Limb (tissue), 2 donors: ENCODE results near the gene GCG.

Experiments
- DNase-seq, 2 donors: peaks; one replicate each; pipeline ENCODE4 v3.0.0-alpha.2; 2016; ENCODE audit errors: extremely low spot score in 2 of 2

Gene GCG

GRCh38 chr2:162152147-162152546 lies at the start of gene GCG:
GCG (minus strand) TSS chr2:162152247; CDS start chr2:162149178, 3,069 bp downstream.
- no peak for DNase-seq

- no peak for DNase-seq
Observed at GRCh38 chr2:162200636-162201035, 48.6 kb upstream of the GCG start.

GRCh38 chr2:162199913-162200312 lies 47.9 kb upstream of the GCG start:
- no peak for DNase-seq

- DNase-seq, result no peak
Observed at GRCh38 chr2:162198239-162198638, 46.2 kb upstream of the GCG start.

GRCh38 chr2:162197069-162197825 lies 45.2 kb upstream of the GCG start:
- no peak for DNase-seq

DNA sequence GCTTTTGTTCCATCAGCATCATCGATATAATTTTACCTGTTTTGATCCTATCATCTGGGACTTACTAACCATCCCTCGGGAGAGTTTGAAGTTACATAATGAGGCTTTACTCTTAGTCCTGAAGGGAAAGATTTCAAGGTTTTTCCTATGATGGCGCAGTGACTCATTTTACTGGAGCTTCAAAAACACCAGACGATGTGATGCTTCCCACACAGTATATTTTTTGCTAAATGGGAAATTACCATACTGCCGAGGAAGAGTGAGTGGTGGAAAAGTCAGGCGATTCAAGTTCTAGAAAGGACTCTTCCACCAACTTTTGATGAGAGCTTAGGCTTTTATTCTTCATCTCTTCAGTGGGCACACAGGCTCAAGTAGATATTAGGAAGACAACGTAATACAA lies 44.6 kb upstream of the GCG start:
- no peak for DNase-seq

- no peak for DNase-seq
Observed at GRCh38 chr2:162188451-162188850, 36.4 kb upstream of the GCG start.

- DNase-seq, result no peak
Observed at GRCh38 chr2:162185541-162186232, 33.6 kb upstream of the GCG start.

DNA sequence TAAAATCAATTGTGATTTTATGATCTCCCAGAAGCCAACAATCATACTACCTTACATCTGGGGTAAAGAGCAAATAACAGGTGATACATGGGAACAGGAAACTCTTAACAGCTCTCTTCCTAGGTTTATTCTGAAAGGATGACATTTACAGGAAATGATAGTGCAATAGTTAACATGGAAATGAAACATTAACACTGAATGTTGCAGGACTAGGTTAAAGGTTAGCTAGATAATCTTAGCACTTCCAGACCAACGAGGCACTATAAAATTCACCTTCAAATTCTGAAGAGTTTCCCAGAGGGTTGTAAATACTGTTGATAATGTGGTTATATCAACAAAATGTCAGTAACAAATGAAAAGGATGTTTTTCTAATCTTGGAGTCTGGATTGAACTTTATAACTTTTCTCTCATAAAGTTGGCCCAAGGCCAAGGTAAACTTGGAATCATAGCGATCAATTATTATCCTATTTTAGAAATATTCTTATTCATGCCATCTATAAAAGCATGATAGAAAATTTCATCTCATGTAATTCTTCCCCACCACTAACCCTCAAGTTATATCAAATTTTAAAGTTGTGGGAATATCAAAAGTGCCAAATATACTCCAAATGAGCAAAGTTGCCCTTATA lies 32.9 kb upstream of the GCG start:
- DNase-seq, result no peak

GRCh38 chr2:162184359-162184758 lies 32.3 kb upstream of the GCG start:
- no peak for DNase-seq

DNA sequence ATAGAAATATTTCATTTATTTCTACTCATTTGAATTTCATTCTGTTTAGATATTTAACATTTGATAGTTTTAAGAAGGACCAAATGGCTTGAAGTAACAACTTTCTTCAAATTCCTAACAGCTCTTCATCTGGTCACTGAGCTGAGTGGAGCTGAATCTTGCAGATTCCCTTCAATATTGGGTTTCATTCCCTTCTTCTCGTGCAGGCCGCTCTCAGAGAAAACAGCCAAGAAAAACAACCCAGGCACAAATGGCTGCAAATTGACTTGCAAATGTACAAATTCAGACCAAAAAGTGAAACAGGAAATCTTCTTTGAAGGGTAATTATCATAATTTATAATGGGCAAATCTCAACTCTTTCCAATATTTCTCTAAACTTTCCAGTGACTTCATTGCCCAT lies 30.3 kb upstream of the GCG start:
- DNase-seq, result no peak

DNA sequence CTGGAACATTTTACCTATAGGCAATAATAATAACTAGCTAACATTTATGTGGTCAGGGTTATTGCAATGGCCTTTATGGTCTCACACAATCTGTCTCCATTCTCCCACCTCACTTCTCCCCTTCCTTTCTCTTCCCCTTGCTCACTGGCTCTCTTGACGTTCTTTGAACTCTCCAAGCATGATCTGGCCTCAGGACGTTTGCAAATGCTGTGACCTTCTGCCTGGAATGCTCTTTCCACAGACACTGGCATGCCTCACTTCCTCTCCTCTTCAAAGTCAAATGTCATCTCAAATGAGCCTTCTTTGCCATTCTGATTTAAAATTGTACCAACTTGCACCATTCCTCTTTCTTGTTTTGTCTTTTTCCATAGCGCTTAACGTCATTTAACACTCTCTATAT lies 25.3 kb upstream of the GCG start:
- no peak for DNase-seq

DNA sequence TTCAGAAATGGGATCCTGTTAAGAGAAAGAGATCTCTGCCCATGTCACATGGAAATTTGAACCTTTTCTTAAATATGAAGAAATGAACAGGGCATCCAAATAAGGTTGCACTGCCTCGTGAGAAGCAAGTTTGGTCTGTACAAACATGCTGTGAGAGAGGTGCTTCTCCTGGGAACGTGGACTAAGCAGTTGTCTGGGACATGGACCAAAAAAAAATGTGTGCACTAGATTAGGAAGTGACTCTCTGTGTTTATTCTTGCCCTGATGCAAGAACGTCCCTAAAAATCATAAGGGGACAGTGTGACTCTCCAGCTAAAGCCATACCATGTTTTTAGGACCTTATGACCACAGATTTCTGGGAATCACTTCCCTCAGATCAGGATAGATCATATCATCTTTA lies 23.7 kb upstream of the GCG start:
- no peak for DNase-seq

- peak in 1 of 2 donors; percentile 29 for DNase-seq
Observed at GRCh38 chr2:162174746-162175145, 22.7 kb upstream of the GCG start.

- no peak for DNase-seq
Observed at GRCh38 chr2:162172802-162173370, 20.8 kb upstream of the GCG start.

GRCh38 chr2:162166745-162167144 lies 14.7 kb upstream of the GCG start:
- no peak for DNase-seq

DNA sequence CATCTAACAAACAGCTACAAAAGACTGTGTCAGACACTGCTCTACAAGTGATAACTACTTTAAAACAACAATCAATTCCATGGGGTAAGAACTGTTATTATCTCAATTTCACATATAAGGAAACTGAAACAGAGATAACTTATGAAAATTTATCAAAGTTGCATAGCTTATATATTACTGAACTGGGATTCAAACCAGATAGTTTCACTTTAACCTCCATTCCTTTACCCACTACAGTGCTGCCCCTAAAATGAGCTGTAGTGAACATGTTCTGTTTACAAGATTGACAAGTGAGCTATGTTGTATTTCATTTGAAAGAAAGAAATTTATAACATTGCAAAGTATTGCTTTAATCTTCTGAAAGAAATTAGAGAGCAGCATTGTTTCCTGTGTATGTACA lies 14.1 kb upstream of the GCG start:
- no peak for DNase-seq

- DNase-seq, result no peak
Observed at GRCh38 chr2:162164802-162165201, 12.8 kb upstream of the GCG start.

DNA sequence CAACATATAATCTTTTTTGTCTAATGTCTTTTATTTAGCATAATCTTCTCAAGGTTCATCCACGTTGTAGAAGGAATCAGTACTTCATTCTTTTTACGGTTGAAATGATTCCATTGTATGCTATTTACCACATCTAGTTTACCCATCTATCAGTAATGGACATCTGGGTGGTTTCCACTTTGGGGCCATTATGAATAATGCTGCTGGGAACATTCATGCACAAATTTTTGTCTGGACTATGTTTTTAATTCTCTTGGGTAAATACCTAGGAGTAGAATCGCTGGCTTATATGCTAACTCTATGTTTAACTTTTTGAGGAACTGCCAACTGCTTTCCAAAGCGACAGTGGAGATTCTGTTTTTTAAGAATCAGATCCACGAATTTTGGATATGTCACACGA lies 7.4 kb upstream of the GCG start:
- no peak for DNase-seq

DNA sequence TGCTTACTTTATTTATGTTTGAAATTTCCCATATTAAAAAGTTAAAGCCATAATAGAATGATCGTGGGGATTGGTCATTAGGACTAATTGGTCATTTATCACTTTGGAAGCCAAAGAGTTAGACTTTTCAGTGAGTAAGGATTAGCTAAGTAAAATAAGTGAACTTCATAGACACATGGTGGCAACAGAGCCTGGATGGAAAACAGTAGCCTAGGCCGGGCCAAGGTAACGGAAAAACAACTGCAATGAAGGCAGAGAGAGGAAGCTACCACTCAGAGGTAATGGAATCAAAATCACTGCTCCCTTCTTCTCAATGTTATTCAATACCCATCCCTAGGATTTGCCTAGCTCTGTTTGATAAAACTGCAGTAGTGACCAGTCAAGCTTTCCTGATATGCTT lies 4.1 kb upstream of the GCG start:
- no peak for DNase-seq

- DNase-seq, result no peak
Observed at GRCh38 chr2:162155093-162155492, 3.0 kb upstream of the GCG start.

GRCh38 chr2:162153608-162154224 lies 1.7 kb upstream of the GCG start:
- peak; percentile 59 to 64 for DNase-seq
